CD4-positive, alpha-beta T cell treated with Interleukin-2 at 100 ng/mL for 4 hours (primary cell): ENCODE data around the gene PCSK2.

Experiments used
- DNase-seq: peaks from one replicate; pipeline ENCODE4 v3.0.0-alpha.2; 2020; ENCODE audit warnings: low spot score

PCSK2 gene

GRCh38 chr20:17248224-17248623 lies 21.4 kb downstream of the PCSK2 start:
- DNase-seq: no peak

GRCh38 chr20:17262786-17263185 lies 35.9 kb downstream of the PCSK2 start:
- no peak for DNase-seq

- no peak for DNase-seq
Measured at GRCh38 chr20:17273717-17274116, 46.9 kb downstream of the PCSK2 start.

GRCh38 chr20:17276101-17276500 lies 49.3 kb downstream of the PCSK2 start:
- no peak for DNase-seq

- no peak for DNase-seq
Measured at GRCh38 chr20:17281478-17281877, 54.6 kb downstream of the PCSK2 start.

- DNase-seq: no peak
Measured at GRCh38 chr20:17282501-17282900, 55.7 kb downstream of the PCSK2 start.

GRCh38 chr20:17287503-17287902 lies 60.7 kb downstream of the PCSK2 start:
- no peak for DNase-seq

GRCh38 chr20:17287998-17288397 lies 61.2 kb downstream of the PCSK2 start:
- no peak for DNase-seq

- DNase-seq: no peak
Measured at GRCh38 chr20:17295151-17295726, 68.4 kb downstream of the PCSK2 start.

GRCh38 chr20:17295991-17296390 lies 69.2 kb downstream of the PCSK2 start:
- DNase-seq: no peak

GRCh38 chr20:17298171-17298570 lies 71.3 kb downstream of the PCSK2 start:
- DNase-seq: no peak

GRCh38 chr20:17298751-17299150 lies 71.9 kb downstream of the PCSK2 start:
- no peak for DNase-seq

- no peak for DNase-seq
Measured at GRCh38 chr20:17300113-17300512, 73.3 kb downstream of the PCSK2 start.

GRCh38 chr20:17304774-17305173 lies 77.9 kb downstream of the PCSK2 start:
- DNase-seq: no peak

- DNase-seq: no peak
Measured at GRCh38 chr20:17306427-17306826, 79.6 kb downstream of the PCSK2 start.

GRCh38 chr20:17314264-17314663 lies 87.4 kb downstream of the PCSK2 start:
- DNase-seq: no peak

GRCh38 chr20:17315407-17316231 lies 88.8 kb downstream of the PCSK2 start:
- DNase-seq: no peak

GRCh38 chr20:17316316-17317038 lies 89.6 kb downstream of the PCSK2 start:
- no peak for DNase-seq

GRCh38 chr20:17317341-17317740 lies 90.5 kb downstream of the PCSK2 start:
- DNase-seq: no peak

- DNase-seq: no peak
Measured at GRCh38 chr20:17320456-17320855, 93.6 kb downstream of the PCSK2 start.

GRCh38 chr20:17326096-17326495 lies 99.3 kb downstream of the PCSK2 start:
- DNase-seq: no peak

- no peak for DNase-seq
Measured at GRCh38 chr20:17327185-17328148, 100.6 kb downstream of the PCSK2 start.
